ENCODE results near the gene KLF7. TPM values are rescaled to one million over a fixed set of nuclear protein-coding genes. Genes with fewer than 3 reads are reported as not detected.

Gene KLF7
- total RNA-seq, 2 experiments from 2014 or later, result 90.1 to 96.9 TPM

DNA sequence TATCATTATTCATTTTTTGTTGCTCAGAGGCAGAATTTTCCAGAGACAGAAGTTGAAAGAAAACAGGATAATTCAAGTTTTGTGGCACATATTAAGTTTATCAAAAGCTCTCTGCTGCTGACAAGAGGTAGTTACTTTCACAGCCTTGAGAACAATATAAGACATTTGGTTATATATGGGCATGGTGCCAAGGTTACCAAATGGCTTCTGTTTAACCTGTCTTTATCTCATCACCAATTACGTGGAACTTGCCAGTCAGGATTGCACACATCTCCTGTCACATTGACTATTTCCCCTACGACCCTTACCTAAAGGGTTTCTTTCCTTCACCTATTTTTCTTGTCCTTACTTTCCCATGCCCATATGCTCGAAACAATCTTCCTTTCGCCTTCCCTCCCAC is 35.9 kb downstream of the KLF7 start:
- Mint-ChIP-seq H3K4me3 (no peak overlapping the region), H3K27me3 (no peaks in the 10 kb centered on the region), H3K9me3 (no peaks in the 10 kb centered on the region), H3K4me1 (ENCODE audit: low read depth) (peaks cover 75% of the 10 kb centered on the region), H3K36me3 (ENCODE audit: low read depth) (peaks cover 29% of the 10 kb centered on the region), H3K27ac (no peak overlapping the region)
- ChIA-PET CTCF (no interaction called here), POLR2A (interaction anchor here (0.9 to 5.0 kb wide), 2 partner anchors 13 to 40 kb away, joined by 3 to 29 read pairs; no protein-coding TSS in a partner anchor)
- DNase-seq, result no peak
- intact Hi-C loops (cut with DNase I, micrococcal nuclease), result loop anchor here (5.0 kb wide), 1 partner anchor 37 kb away; the partner anchor contains the start of gene KLF7 (in 2 of the 2)
- H3K4me1 ChIP-seq (ENCODE audit: insufficient read depth, low read length), result peaks cover 20% of the 10 kb centered on the region
- H3K9me3 ChIP-seq (ENCODE audit: control insufficient read depth in 1 of 2, insufficient read depth in 1 of 2, low read length in 2 of 2), result no peaks in the 10 kb centered on the region
- no peaks in the 10 kb centered on the region for H3K27me3 ChIP-seq (ENCODE audit: control insufficient read depth in 1 of 2, insufficient read depth in 2 of 2, low read length in 2 of 2)
- no peak overlapping the region for H3K27ac ChIP-seq (ENCODE audit: low read depth in 1 of 2, low read length in 2 of 2)
- TF ChIP-seq, protein P1, sequence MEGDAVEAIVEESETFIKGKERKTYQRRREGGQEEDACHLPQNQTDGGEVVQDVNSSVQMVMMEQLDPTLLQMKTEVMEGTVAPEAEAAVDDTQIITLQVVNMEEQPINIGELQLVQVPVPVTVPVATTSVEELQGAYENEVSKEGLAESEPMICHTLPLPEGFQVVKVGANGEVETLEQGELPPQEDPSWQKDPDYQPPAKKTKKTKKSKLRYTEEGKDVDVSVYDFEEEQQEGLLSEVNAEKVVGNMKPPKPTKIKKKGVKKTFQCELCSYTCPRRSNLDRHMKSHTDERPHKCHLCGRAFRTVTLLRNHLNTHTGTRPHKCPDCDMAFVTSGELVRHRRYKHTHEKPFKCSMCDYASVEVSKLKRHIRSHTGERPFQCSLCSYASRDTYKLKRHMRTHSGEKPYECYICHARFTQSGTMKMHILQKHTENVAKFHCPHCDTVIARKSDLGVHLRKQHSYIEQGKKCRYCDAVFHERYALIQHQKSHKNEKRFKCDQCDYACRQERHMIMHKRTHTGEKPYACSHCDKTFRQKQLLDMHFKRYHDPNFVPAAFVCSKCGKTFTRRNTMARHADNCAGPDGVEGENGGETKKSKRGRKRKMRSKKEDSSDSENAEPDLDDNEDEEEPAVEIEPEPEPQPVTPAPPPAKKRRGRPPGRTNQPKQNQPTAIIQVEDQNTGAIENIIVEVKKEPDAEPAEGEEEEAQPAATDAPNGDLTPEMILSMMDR (IDR thresholded peaks at IDR 0.05), result no peak
- H3K4me3 ChIP-seq (ENCODE audit: low read length), result no peak overlapping the region
- ATAC-seq (ENCODE audit: poor library complexity), result no peak
- no peaks in the 10 kb centered on the region for H3K36me3 ChIP-seq (ENCODE audit: insufficient read depth, low read length)

DNA sequence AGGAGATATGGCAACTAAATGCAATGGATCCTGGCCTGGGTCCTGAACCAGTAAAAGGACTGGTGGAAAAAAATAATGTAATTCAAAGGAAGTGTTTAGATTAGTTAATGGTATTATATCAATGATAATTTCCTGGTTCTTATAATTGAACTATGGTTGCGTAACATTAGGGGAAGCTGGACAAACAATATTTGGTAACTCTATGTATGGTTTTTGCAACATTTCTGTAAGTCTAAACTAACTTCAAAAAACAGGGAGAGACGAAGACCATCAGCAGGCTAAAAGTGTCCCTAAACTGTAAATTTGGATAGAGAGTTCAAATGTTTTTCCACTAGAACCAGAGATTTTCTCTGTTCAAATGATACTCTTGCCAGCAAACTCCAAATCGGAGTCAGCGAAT is 36.9 kb downstream of the KLF7 start:
- H3K9me3 ChIP-seq (ENCODE audit: control insufficient read depth in 1 of 2, insufficient read depth in 1 of 2, low read length in 2 of 2), result peaks cover 0 to 1% of the 10 kb centered on the region in 2 experiments
- ATAC-seq (ENCODE audit: poor library complexity) (no peak), DNase-seq (no peak)
- no peaks in the 10 kb centered on the region for H3K27me3 Mint-ChIP-seq
- H3K36me3 ChIP-seq (ENCODE audit: insufficient read depth, low read length), result peaks cover 2% of the 10 kb centered on the region
- H3K4me1 Mint-ChIP-seq (ENCODE audit: low read depth), result peaks cover 72% of the 10 kb centered on the region
- no peaks in the 10 kb centered on the region for H3K27me3 ChIP-seq (ENCODE audit: control insufficient read depth in 1 of 2, insufficient read depth in 2 of 2, low read length in 2 of 2)
- H3K9me3 Mint-ChIP-seq, result no peaks in the 10 kb centered on the region
- no peak overlapping the region for H3K27ac Mint-ChIP-seq
- ChIA-PET CTCF (no interaction called here), POLR2A (interaction anchor here (5.0 kb wide), 1 partner anchor 14 kb away, joined by 29 read pairs; no protein-coding TSS in a partner anchor)
- TF ChIP-seq, protein P1 (IDR thresholded peaks at IDR 0.05), result no peak
- H3K36me3 Mint-ChIP-seq (ENCODE audit: low read depth), result peaks cover 34% of the 10 kb centered on the region
- no peak overlapping the region for H3K4me3 ChIP-seq (ENCODE audit: low read length)
- H3K4me3 Mint-ChIP-seq, result no peak overlapping the region
- H3K4me1 ChIP-seq (ENCODE audit: insufficient read depth, low read length), result peaks cover 15% of the 10 kb centered on the region
- H3K27ac ChIP-seq (ENCODE audit: low read depth in 1 of 2, low read length in 2 of 2), result no peak overlapping the region
- intact Hi-C loops (cut with DNase I, micrococcal nuclease), result loop anchor here in 1 of 2 experiments (5.0 kb wide), 1 partner anchor 38 kb away; the partner anchor contains the start of gene KLF7

DNA sequence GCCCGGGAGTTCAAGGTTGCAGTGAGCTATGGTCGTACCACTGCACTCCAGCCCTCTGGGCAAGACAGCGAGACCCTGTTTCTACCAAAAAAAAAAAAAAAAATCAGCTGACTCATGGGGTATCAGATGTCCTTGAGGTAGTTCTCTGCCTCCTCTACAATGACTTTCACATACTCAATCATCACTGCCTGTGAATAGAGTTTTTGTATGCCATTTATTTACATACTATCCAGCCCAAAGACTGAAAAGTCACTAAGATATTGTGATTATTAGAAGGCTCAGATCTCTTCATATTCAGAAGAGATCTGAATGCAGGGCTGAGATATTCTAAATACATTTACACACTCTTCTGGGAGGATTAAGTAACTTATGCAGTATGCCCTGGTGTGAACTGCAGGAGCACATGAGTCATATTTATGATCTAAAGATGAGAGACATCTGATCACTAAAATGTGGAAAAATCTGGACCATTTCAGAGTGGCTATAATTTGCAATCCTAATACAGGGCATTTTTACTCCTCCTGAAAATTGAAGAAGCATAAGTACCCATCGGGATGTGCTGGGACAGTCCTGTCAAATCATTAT is 38.9 kb downstream of the KLF7 start:
- no peaks in the 10 kb centered on the region for H3K4me1 ChIP-seq (ENCODE audit: insufficient read depth, low read length)
- ATAC-seq (ENCODE audit: poor library complexity) (no peak), DNase-seq (no peak)
- H3K27ac ChIP-seq (ENCODE audit: low read depth in 1 of 2, low read length in 2 of 2), result no peak overlapping the region
- H3K27me3 Mint-ChIP-seq, result no peaks in the 10 kb centered on the region
- H3K9me3 Mint-ChIP-seq, result no peaks in the 10 kb centered on the region
- H3K4me1 Mint-ChIP-seq (ENCODE audit: low read depth), result peaks cover 65% of the 10 kb centered on the region
- H3K36me3 ChIP-seq (ENCODE audit: insufficient read depth, low read length), result peaks cover 17% of the 10 kb centered on the region
- no peak overlapping the region for H3K27ac Mint-ChIP-seq
- POLR2A ChIA-PET, result interaction anchor here (1.0 kb wide), 1 partner anchor 15 kb away, joined by 3 read pairs; no protein-coding TSS in a partner anchor
- H3K27me3 ChIP-seq (ENCODE audit: control insufficient read depth in 1 of 2, insufficient read depth in 2 of 2, low read length in 2 of 2), result no peaks in the 10 kb centered on the region
- intact Hi-C loops (cut with DNase I, micrococcal nuclease), result loop anchor here in 1 of 2 experiments (5.0 kb wide), 1 partner anchor 40 kb away; the partner anchor contains the start of gene KLF7
- H3K9me3 ChIP-seq (ENCODE audit: control insufficient read depth in 1 of 2, insufficient read depth in 1 of 2, low read length in 2 of 2), result peaks cover 0 to 3% of the 10 kb centered on the region in 2 experiments
- TF ChIP-seq, protein P1 (IDR thresholded peaks at IDR 0.05), result no peak
- H3K4me3 Mint-ChIP-seq, result no peak overlapping the region
- peaks cover 52% of the 10 kb centered on the region for H3K36me3 Mint-ChIP-seq (ENCODE audit: low read depth)
- H3K4me3 ChIP-seq (ENCODE audit: low read length), result no peak overlapping the region
- CTCF ChIA-PET, result interaction anchor here (0.8 kb wide), 1 partner anchor 70 kb away, joined by 3 read pairs; no protein-coding TSS in a partner anchor
